ES-I3 (cell line): ENCODE results near the gene ATM.

Experiments used
- H3K36me3 ChIP-seq: 2 replicates; pipeline ENCODE4 v1.6.1; 2013; ENCODE audit warnings: mild to moderate bottlenecking, low read length, control low read depth, moderate library complexity; ENCODE audit not compliant: insufficient read depth
- H3K4me1 ChIP-seq: 2 replicates; pipeline ENCODE4 v1.6.1; 2013; ENCODE audit warnings: mild to moderate bottlenecking, control low read depth, low read length; ENCODE audit not compliant: insufficient read depth
- H3K9ac ChIP-seq: 2 replicates; pipeline ENCODE4 v1.6.1; 2013; ENCODE audit warnings: low read depth, mild to moderate bottlenecking, low read length, moderate library complexity
- H3K9me3 ChIP-seq: 2 replicates; pipeline ENCODE4 v1.6.1; 2013; ENCODE audit warnings: mild to moderate bottlenecking, low read length, moderate library complexity; ENCODE audit not compliant: control insufficient read depth, insufficient read depth

ATM gene

GRCh38 chr11:108222574-108223347 is at the start of gene ATM, which contains the start of gene NPAT:
TSS of gene ATM (plus strand) at chr11:108223067. CDS start at chr11:108227625, 4,558 bp downstream.
TSS of gene NPAT (minus strand) at chr11:108222638. CDS start at chr11:108222536, 102 bp downstream.
- Histone ChIP-seq H3K4me1 (peaks cover 19% of the 10 kb centered on the region), H3K9ac (peak within 1 kb of the TSS; percentile 84), H3K36me3 (no peaks in the 10 kb centered on the region), H3K9me3 (no peaks in the 10 kb centered on the region)

GRCh38 chr11:108177570-108177969 is 45.3 kb upstream of the ATM start:
- Histone ChIP-seq H3K36me3 (peaks cover 9% of the 10 kb centered on the region), H3K9ac (no peak overlapping the region), H3K9me3 (no peaks in the 10 kb centered on the region), H3K4me1 (no peaks in the 10 kb centered on the region)

GRCh38 chr11:108193725-108194124 is 29.1 kb upstream of the ATM start:
- Histone ChIP-seq H3K9me3 (no peaks in the 10 kb centered on the region), H3K4me1 (no peaks in the 10 kb centered on the region), H3K9ac (no peak overlapping the region), H3K36me3 (no peaks in the 10 kb centered on the region)

GRCh38 chr11:108196901-108197300 is 26.0 kb upstream of the ATM start:
- Histone ChIP-seq H3K4me1 (peaks cover 18% of the 10 kb centered on the region), H3K9me3 (no peaks in the 10 kb centered on the region), H3K9ac (no peak overlapping the region), H3K36me3 (no peaks in the 10 kb centered on the region)

- H3K4me1 ChIP-seq, result peaks cover 18% of the 10 kb centered on the region
- no peaks in the 10 kb centered on the region for H3K9me3 ChIP-seq
- H3K36me3 ChIP-seq, result no peaks in the 10 kb centered on the region
- no peak overlapping the region for H3K9ac ChIP-seq
Measured at GRCh38 chr11:108197351-108197750, 25.5 kb upstream of the ATM start.

GRCh38 chr11:108198833-108199232 is 24.0 kb upstream of the ATM start:
- Histone ChIP-seq H3K36me3 (peaks cover 1% of the 10 kb centered on the region; the same call in 1 of the 2 replicates), H3K9me3 (no peaks in the 10 kb centered on the region), H3K9ac (no peak overlapping the region), H3K4me1 (peaks cover 18% of the 10 kb centered on the region)

- H3K4me1 ChIP-seq, result peaks cover 18% of the 10 kb centered on the region
- H3K9me3 ChIP-seq, result peaks cover 5% of the 10 kb centered on the region; the same call in 1 of the 2 replicates
- H3K9ac ChIP-seq, result no peak overlapping the region
- H3K36me3 ChIP-seq, result peaks cover 8% of the 10 kb centered on the region
Measured at GRCh38 chr11:108199446-108200321, 23.2 kb upstream of the ATM start.

GRCh38 chr11:108203075-108203474 is 19.8 kb upstream of the ATM start:
- peaks cover 18% of the 10 kb centered on the region for H3K4me1 ChIP-seq
- no peak overlapping the region for H3K9ac ChIP-seq
- peaks cover 21% of the 10 kb centered on the region for H3K9me3 ChIP-seq
- H3K36me3 ChIP-seq, result peaks cover 29% of the 10 kb centered on the region

- H3K9ac ChIP-seq, result no peak overlapping the region
- peaks cover 21% of the 10 kb centered on the region for H3K9me3 ChIP-seq
- H3K4me1 ChIP-seq, result peaks cover 17% of the 10 kb centered on the region
- H3K36me3 ChIP-seq, result peaks cover 32% of the 10 kb centered on the region
Measured at GRCh38 chr11:108204376-108204775, 18.5 kb upstream of the ATM start.

- peaks cover 32% of the 10 kb centered on the region for H3K36me3 ChIP-seq
- no peak overlapping the region for H3K9ac ChIP-seq
- H3K9me3 ChIP-seq, result peaks cover 21% of the 10 kb centered on the region
- peaks cover 10% of the 10 kb centered on the region for H3K4me1 ChIP-seq
Measured at GRCh38 chr11:108204929-108205499, 17.9 kb upstream of the ATM start.

- Histone ChIP-seq H3K4me1 (no peaks in the 10 kb centered on the region), H3K9me3 (peaks cover 21% of the 10 kb centered on the region), H3K9ac (no peak overlapping the region), H3K36me3 (peaks cover 32% of the 10 kb centered on the region)
Measured at GRCh38 chr11:108206171-108206570, 16.7 kb upstream of the ATM start.

- Histone ChIP-seq H3K9me3 (peaks cover 21% of the 10 kb centered on the region), H3K9ac (no peak overlapping the region), H3K36me3 (peaks cover 32% of the 10 kb centered on the region)
Measured at GRCh38 chr11:108206969-108207682, 15.7 kb upstream of the ATM start.

GRCh38 chr11:108207683-108208060 is 15.2 kb upstream of the ATM start:
- peaks cover 32% of the 10 kb centered on the region for H3K36me3 ChIP-seq
- no peak overlapping the region for H3K9ac ChIP-seq
- H3K9me3 ChIP-seq, result peaks cover 21% of the 10 kb centered on the region
- no peaks in the 10 kb centered on the region for H3K4me1 ChIP-seq

More at GRCh38 chr11:108206969-108207682, 15.7 kb upstream of the ATM start:
- H3K4me1 ChIP-seq, result no peaks in the 10 kb centered on the region

GRCh38 chr11:108210441-108210840 is 12.4 kb upstream of the ATM start:
- Histone ChIP-seq H3K9ac (no peak overlapping the region), H3K4me1 (no peaks in the 10 kb centered on the region), H3K36me3 (peaks cover 23% of the 10 kb centered on the region), H3K9me3 (peaks cover 10% of the 10 kb centered on the region)
